Osteocyte (in vitro differentiated cells): ENCODE measurements around the gene MINDY4B. TPM values are rescaled to one million over a fixed set of nuclear protein-coding genes. Genes with fewer than 3 reads are reported as not detected.
"Not testable (repeated sequence)": the region's sequence is repeated elsewhere in the genome, so short reads cannot be mapped to it uniquely, and the experiment has no call there.

Source experiments
- DNase-seq: peaks from one replicate; pipeline ENCODE4 v3.0.0; 2021; ENCODE audit warnings: mixed read lengths; ENCODE audit not compliant: unreplicated experiment; ENCODE audit errors: extremely low spot score
- H3K27ac Mint-ChIP-seq: one replicate; pipeline ENCODE4 v1.8.0; 2021; ENCODE audit warnings: mild to moderate bottlenecking, mixed read lengths; ENCODE audit not compliant: unreplicated experiment
- H3K27me3 Mint-ChIP-seq: one replicate; pipeline ENCODE4 v1.8.0; 2021; ENCODE audit warnings: mixed read lengths; ENCODE audit not compliant: unreplicated experiment
- H3K36me3 Mint-ChIP-seq: one replicate; pipeline ENCODE4 v1.8.0; 2021; ENCODE audit warnings: mixed read lengths; ENCODE audit not compliant: unreplicated experiment
- H3K4me1 Mint-ChIP-seq: one replicate; pipeline ENCODE4 v1.8.0; 2021; ENCODE audit warnings: mixed read lengths; ENCODE audit not compliant: unreplicated experiment
- H3K4me3 Mint-ChIP-seq: one replicate; pipeline ENCODE4 v1.8.0; 2021; ENCODE audit warnings: mild to moderate bottlenecking, moderate library complexity, mixed read lengths; ENCODE audit not compliant: unreplicated experiment
- H3K9me3 Mint-ChIP-seq: one replicate; pipeline ENCODE4 v1.8.0; 2021; ENCODE audit warnings: mixed read lengths; ENCODE audit not compliant: unreplicated experiment
- CTCF ChIP-seq: fragments of 200-600 bp; sonication (generic); IDR thresholded peaks from 2 replicates; pipeline ENCODE4 v1.5.0; 2021; ENCODE audit warnings: antibody characterized with exemption, mild to moderate bottlenecking, moderate library complexity
- total RNA-seq: library from RNA; stranded (reverse); gene quantifications from 2 replicates; pipeline ENCODE4 v1.2.1, GENCODE V29; 2021

Gene MINDY4B
- total RNA-seq, 1 donor from 2014 or later = not detected

- no peaks in the 10 kb centered on the region for H3K36me3 Mint-ChIP-seq
- H3K9me3 Mint-ChIP-seq = no peaks in the 10 kb centered on the region
- peaks cover 11% of the 10 kb centered on the region for H3K27me3 Mint-ChIP-seq
- no peak overlapping the region for H3K27ac Mint-ChIP-seq
- DNase-seq = no peak
- H3K4me3 Mint-ChIP-seq = no peak overlapping the region
- no peaks in the 10 kb centered on the region for H3K4me1 Mint-ChIP-seq
- TF ChIP-seq CTCF = no peak
Measured at GRCh38 chr3:150874666-150875219, 30.5 kb downstream of the MINDY4B start.

DNA sequence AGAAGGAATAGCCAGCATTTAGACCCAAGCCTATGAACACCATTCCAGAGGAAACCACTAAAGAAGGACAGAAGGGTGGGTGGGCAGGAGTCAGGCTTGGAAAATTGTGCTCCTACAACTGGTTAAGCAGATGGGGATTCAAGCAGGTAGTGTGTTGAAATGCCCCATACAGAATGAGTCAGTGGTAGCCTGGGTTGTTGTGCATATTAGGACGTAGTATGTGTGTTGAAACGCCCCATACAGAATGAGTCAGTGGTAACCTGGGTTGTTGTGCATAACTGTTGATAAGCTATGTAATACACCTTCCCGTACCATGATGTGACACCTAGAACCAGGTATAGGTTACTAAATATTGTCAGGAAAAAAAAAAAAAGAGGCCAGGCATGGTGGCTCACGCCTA lies 34.0 kb downstream of the MINDY4B start:
- Mint-ChIP-seq H3K27me3 (peaks cover 6% of the 10 kb centered on the region), H3K4me1 (no peaks in the 10 kb centered on the region), H3K4me3 (no peak overlapping the region), H3K27ac (no peak overlapping the region), H3K9me3 (no peaks in the 10 kb centered on the region), H3K36me3 (no peaks in the 10 kb centered on the region)
- no peak for DNase-seq
- TF ChIP-seq CTCF = no peak

- Mint-ChIP-seq H3K9me3 (no peaks in the 10 kb centered on the region), H3K4me1 (peaks cover under 1% of the 10 kb centered on the region), H3K4me3 (no peak overlapping the region), H3K27ac (no peak overlapping the region), H3K27me3 (peaks cover 7% of the 10 kb centered on the region), H3K36me3 (no peaks in the 10 kb centered on the region)
- DNase-seq = no peak
- no peak for TF ChIP-seq CTCF
Measured at GRCh38 chr3:150870406-150870805, 34.8 kb downstream of the MINDY4B start.

- TF ChIP-seq CTCF = no peak
- Mint-ChIP-seq H3K4me1 (peaks cover 2% of the 10 kb centered on the region), H3K9me3 (no peaks in the 10 kb centered on the region), H3K27ac (no peak overlapping the region), H3K36me3 (no peaks in the 10 kb centered on the region), H3K4me3 (no peak overlapping the region), H3K27me3 (peaks cover 11% of the 10 kb centered on the region)
- DNase-seq = no peak
Measured at GRCh38 chr3:150868282-150868681, 37.0 kb downstream of the MINDY4B start.

- Mint-ChIP-seq H3K27me3 (peaks cover 17% of the 10 kb centered on the region), H3K27ac (no peak overlapping the region), H3K36me3 (no peaks in the 10 kb centered on the region), H3K4me1 (peaks cover 2% of the 10 kb centered on the region), H3K9me3 (no peaks in the 10 kb centered on the region), H3K4me3 (no peak overlapping the region)
- no peak for DNase-seq
- TF ChIP-seq CTCF = no peak
Measured at GRCh38 chr3:150867434-150867833, 37.8 kb downstream of the MINDY4B start.

GRCh38 chr3:150863921-150864320 lies 41.3 kb downstream of the MINDY4B start:
- DNase-seq, H3K36me3 Mint-ChIP-seq, H3K9me3 Mint-ChIP-seq, H3K27ac Mint-ChIP-seq, H3K4me1 Mint-ChIP-seq, H3K4me3 Mint-ChIP-seq: not testable (repeated sequence)
- peaks cover 40% of the 10 kb centered on the region for H3K27me3 Mint-ChIP-seq
